NCI-H2196 (cell line): ENCODE results near the gene RAB3GAP2.
A peak's percentile ranks its signal among the peaks of the same experiment; 100 is the strongest.
"Not testable (repeated sequence)": the region's sequence is repeated elsewhere in the genome, so short reads cannot be mapped to it uniquely, and the experiment has no call there.

Experiments
- DNase-seq: peaks from one replicate; lab custom pipeline; 2025; ENCODE audit not compliant: unreplicated experiment; lab: John Stamatoyannopoulos, UW

Gene RAB3GAP2

DNA sequence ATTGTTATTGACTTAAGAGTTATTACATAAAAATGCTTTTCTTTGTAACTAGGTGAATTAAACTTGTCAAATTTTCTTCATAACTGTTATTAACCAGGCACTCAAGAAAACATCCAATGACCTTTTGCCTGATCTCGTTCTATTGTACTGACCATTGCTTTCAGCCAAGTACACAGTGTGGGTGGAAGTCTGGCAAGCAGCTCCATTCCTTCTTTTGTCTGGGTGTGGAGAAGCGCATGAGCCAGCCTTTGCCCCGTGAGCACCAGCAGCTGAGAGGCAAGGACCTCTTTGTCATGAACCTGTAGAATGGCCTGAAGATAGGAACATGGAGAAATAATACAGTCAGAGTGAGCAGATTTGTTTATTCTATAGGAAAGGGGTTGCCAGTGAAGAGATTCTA, 120.8 kb downstream of the RAB3GAP2 start:
- DNase-seq: no peak

- DNase-seq: no peak
Measured at GRCh38 chr1:220149742-220150141, 122.5 kb downstream of the RAB3GAP2 start.

GRCh38 chr1:220144051-220144450, 128.2 kb downstream of the RAB3GAP2 start:
- no peak for DNase-seq

DNA sequence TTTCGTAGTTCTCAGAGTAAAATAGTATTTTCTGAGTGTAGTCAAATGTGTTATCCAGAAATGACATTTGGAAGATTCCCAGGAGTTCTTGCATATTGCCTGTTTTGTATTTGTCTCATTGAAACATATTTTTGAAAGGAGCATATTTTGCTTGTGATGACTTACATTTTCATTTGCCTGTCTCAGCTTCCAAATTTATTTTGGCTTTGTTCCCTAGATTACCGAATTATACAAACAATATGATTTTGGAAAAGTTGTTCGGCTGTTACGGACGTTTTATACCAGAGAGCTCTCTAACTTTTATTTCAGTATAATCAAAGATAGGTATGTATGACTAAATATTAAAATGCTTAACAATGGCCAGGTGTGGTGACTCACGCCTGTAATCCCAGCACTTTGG, 132.3 kb downstream of the RAB3GAP2 start:
- DNase-seq: no peak

DNA sequence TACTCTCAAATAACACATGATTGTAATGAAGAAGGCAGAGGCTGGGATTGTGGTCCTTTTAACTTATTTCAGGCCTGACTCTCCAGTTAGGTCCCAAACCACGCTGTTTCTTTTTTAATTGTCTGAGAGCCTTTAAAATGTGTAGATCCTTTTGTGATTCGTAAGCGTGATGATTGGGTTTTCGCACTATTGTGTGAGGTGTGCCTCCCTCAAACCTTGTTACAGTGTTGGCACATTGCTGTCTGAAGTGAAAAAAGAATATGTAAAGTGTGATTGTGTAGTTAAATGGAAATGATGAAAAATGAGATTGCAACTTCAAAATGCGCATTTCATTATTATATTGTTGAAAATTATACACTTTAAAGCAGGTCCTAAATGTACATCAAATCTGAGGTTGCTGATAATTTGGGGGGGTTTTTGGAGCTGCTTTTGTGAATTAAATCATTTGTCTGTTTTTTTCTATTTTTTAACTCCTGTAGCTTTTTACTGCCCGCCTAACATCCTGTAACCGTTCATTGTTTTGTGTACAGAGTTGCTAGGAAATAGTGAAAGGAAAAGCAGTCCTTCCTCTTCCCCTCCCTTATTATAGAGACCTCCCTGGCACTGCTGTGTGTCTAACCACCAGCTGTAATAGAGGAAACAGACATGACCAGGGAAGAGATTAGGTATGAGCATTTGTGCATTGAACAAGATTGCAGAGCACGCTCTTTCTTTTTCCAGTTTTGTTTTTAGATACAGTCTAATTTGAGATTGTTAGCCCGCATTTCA, 135.1 kb downstream of the RAB3GAP2 start:
- DNase-seq: no peak

DNA sequence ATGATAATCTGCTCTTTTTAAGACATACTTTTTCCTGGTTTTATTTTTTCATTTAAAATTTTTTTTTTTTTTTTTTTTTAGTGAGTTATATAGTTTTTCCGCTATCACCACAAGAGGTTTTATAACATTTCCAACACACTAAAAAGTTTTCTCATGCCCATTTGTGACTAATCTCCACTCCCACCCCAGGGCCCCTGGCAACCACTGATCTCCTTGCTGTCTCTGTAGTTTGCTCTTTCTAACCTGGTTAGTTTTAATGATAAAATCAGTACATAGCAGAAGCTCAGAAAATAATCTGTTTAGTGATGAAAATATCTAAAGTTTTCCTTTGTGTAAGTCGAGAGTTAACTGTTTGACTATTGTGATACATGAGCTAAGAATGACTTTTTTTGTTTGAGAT, 136.5 kb downstream of the RAB3GAP2 start:
- DNase-seq: no peak

DNA sequence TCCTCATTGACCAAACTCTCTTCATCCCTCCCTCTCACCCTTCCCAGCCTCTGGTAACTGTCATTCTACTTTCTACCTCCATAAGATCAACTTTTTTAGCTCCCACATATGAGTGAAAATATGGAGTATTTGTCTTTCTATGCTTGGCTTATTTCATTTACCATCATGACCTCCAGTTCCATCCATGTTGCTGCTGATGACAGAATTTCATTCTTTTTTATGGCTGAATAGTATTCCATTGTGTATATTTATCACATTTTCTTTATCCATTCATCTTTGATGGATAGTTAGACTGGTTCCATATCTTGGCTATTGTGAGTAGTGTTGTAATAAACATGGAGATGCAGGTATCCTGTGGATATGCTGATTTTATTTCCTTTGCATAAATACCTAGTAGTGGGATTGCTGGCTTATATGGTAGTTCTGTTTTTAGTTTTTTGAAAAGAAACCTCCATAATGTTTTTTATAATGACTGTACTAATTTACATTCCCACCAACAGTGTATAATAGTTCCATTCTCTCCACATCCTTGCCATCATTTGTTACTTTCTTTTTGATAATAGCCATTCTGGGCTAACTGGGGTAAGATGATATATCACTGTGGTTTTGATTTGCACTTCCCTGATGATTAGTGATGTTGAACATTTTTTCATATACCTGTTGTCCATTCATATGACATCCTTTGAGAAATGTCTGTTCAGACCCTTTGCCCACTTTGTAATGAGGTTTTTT, 142.6 kb downstream of the RAB3GAP2 start:
- no peak for DNase-seq

- DNase-seq: no peak
Measured at GRCh38 chr1:220127076-220127475, 145.2 kb downstream of the RAB3GAP2 start.

DNA sequence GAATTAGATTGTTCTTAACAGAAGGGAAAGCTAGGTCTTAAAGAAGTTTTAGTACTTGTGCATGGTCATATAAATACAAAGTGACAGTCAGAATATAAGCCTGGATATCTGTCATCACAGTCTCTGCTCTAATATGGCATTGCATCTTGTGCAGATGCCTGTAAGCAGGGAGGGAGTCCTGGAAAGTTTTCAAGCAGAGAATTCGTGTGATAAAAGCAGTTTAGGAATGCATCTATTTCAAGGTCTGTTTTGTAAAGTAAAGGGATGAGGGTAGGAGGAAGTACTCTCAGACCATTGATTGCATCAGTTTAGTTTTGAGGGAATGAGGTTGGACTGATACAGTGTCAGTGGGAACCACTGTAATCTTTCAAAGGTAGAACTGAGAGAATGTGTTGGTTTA, 147.7 kb downstream of the RAB3GAP2 start:
- DNase-seq: no peak

GRCh38 chr1:220123889-220124288, 148.4 kb downstream of the RAB3GAP2 start:
- no peak for DNase-seq

GRCh38 chr1:220123066-220123465, 149.2 kb downstream of the RAB3GAP2 start:
- no peak for DNase-seq

GRCh38 chr1:220121791-220122530, 150.3 kb downstream of the RAB3GAP2 start:
- DNase-seq: no peak

- no peak for DNase-seq
Measured at GRCh38 chr1:220119043-220119512, 153.2 kb downstream of the RAB3GAP2 start.

DNA sequence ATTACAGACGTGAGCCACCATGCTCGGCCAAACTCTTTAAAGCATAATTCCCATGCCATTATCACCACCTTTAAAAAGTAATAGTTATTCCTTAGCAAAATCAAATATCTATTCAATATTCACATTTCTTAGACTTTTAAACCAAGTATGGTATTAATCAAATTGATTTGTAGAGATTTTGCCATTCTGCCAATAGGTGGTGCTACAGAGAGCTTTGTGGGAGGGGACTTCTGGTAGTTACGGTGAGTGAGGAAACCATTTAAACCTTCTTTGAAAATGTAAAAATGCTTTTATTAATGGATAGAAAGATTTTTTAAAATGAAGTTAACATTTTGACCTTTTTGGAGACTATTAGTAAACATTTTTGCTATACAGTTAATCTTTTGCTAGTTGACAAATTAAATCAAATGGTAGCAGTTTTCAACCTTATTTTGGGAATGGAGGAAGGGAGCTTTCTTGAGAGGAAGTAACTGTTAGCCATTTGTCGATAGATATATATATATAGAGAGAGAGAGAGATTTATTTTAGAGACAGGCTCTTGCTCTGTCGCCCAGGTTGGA, 159.0 kb downstream of the RAB3GAP2 start:
- peak; percentile 4 for DNase-seq

- not testable (repeated sequence) for DNase-seq
Measured at GRCh38 chr1:220112600-220112999, 159.7 kb downstream of the RAB3GAP2 start.

DNA sequence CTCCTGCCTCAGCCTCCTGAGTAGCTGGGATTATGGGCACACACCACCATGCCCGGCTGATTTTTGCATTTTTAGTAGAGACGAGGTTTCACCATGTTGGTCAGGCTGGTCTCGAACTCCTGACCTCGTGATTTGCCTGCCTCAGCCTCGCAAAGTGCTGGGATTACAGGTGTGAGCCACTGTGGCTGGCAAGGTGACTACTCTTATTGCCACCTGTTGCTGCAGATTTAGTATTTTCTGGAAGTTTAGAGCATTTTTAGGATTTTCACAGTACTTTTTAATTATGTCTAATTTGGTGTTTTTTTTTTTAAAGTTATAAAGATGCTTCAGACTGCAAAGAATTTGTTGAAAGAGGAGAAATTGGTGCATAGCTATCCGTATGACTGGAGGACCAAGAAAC, 161.8 kb downstream of the RAB3GAP2 start:
- DNase-seq: not testable (repeated sequence)

DNA sequence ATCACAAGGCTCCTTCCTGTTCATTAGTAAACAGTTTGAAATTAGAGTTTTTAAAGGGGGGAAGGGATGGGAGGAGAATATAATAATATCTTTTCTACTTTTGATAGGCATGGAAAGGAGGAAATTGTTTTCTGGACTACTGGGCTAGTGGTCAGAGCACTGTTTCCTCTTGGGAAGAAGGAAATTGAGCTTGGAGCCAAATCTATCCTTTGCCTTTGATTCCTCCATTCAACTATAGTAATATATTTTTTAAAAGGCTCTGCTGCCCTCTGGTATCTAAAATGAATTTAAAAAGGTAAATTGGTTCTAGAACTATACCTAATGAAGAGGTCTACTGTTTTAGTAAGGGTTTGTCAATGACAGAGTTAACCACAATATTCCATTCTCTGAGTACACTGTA, 172.4 kb downstream of the RAB3GAP2 start:
- DNase-seq: no peak
